Immature natural killer cell (primary cell): ENCODE data around the gene DAB2. TPM values are rescaled to one million over a fixed set of nuclear protein-coding genes. Genes with fewer than 3 reads are reported as not detected.
A peak's percentile ranks its signal among the peaks of the same experiment; 100 is the strongest.
"Not testable (repeated sequence)": the region's sequence is repeated elsewhere in the genome, so short reads cannot be mapped to it uniquely, and the experiment has no call there.

Source experiments
- DNase-seq, 3 donors: peaks; one replicate each; pipeline ENCODE4 v3.0.0; 2022; ENCODE audit warnings: mixed read lengths in 1 of 3
- H3K27ac Mint-ChIP-seq, 6 donors: one replicate each; pipeline ENCODE4 v1.8.0; 2020; ENCODE audit warnings: mixed read lengths in 6 of 6, mild to moderate bottlenecking in 5 of 6, inconsistent platforms in 4 of 6, moderate library complexity in 3 of 6
- H3K27me3 Mint-ChIP-seq, 3 donors: one replicate each; pipeline ENCODE4 v1.8.0; 2020 to 2021; ENCODE audit warnings: low read depth in 3 of 3, mild to moderate bottlenecking in 3 of 3, mixed read lengths in 3 of 3, moderate library complexity in 3 of 3, inconsistent platforms in 1 of 3
- H3K36me3 Mint-ChIP-seq, 3 donors: one replicate each; pipeline ENCODE4 v1.8.0; 2020; ENCODE audit warnings: mixed read lengths in 3 of 3, inconsistent platforms in 2 of 3, mild to moderate bottlenecking in 2 of 3
- H3K4me1 Mint-ChIP-seq, 2 donors: one replicate each; pipeline ENCODE4 v1.8.0; 2020; ENCODE audit warnings: inconsistent platforms in 2 of 2, mild to moderate bottlenecking in 2 of 2, mixed read lengths in 2 of 2, moderate library complexity in 1 of 2
- H3K4me3 Mint-ChIP-seq, 5 donors: one replicate each; pipeline ENCODE4 v1.8.0; 2020; ENCODE audit warnings: mild to moderate bottlenecking in 5 of 5, mixed read lengths in 5 of 5, inconsistent platforms in 3 of 5, moderate library complexity in 3 of 5
- H3K9me3 Mint-ChIP-seq, 6 donors: one replicate each; pipeline ENCODE4 v1.8.0; 2020; ENCODE audit warnings: mild to moderate bottlenecking in 6 of 6, mixed read lengths in 6 of 6, inconsistent platforms in 4 of 6, moderate library complexity in 3 of 6
- polyA plus RNA-seq, 3 donors: library from polyadenylated mRNA; unstranded; fragments of 300-500 nt; fragmentation: Illumina TruSeq; gene quantifications; one replicate each; pipeline ENCODE4 v1.2.3, GENCODE V29; 2021

DAB2 gene
- polyA plus RNA-seq, 3 donors from 2014 or later: 17.3 to 45.0 (median 20.0) TPM

DNA sequence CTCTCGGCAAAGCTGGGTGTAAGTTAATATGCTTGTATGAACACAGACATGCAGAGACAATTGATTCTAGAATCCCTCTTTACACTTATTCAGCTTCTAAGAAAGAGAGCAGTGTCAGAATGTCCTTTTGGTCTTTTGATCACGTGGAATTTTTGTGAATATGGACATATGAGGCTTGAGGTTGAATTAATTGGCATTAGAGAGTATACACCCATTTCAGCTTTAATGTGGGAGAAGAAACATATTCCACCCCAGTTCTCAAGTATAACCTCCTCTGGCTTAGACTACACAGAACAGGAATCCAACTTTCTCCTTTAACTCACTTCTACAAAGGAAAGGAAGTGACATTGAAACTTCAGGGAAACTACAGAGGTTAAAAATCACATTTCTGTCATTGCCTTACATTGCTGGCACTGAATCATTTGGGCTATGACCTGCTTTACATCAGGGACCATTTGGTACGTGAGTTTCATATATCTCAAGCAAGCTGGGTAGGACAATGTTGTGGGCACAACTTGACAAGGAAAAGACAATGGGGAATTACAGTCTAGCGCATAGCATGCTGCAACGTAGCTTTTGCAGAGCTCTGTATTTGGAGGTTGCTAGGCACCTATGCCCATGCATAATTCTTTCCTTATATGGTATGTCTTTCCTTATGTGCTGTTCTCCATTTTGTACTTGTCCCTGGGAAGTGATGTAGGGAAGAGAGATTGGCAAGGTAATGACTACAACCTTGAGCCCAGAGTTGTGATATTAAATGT is 19.5 kb downstream of the DAB2 start:
- Mint-ChIP-seq H3K4me1 (peaks cover 55 to 61% of the 10 kb centered on the region in 2 donors), H3K4me3 (no peak overlapping the region)
- DNase-seq: no peak

DNA sequence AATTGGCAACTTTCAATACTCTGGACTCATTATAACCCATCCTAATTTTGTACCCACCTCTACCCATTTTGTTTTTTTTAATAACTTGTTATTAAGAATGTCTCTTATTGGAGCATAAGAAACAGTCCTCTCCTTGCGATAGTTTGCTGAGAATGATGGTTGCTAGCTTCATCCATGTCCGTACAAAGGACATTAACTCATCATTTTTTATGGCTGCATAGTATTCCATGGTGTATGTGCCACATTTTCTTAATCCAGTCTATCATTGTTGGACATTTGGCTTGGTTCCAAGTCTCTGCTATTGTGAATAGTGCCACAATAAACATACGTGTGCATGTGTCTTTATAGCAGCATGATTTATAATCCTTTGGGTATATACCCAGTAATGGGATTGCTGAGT is 21.0 kb downstream of the DAB2 start:
- Mint-ChIP-seq H3K4me1 (peaks cover 63 to 64% of the 10 kb centered on the region in 2 donors), H3K27ac (peak overlapping the region in 3 of 6 donors; percentile 65 to 89 (median 84)), H3K36me3 (peaks cover 7 to 14% (median 7%) of the 10 kb centered on the region in 3 donors)
- H3K9me3 Mint-ChIP-seq, H3K27me3 Mint-ChIP-seq, H3K4me3 Mint-ChIP-seq, DNase-seq: not testable (repeated sequence)

More for the DNA sequence above, 19.5 kb downstream of the DAB2 start:
- peak overlapping the region in 2 of 6 donors; percentile 6 to 29 for H3K27ac Mint-ChIP-seq
- H3K27me3 Mint-ChIP-seq: peaks cover 0 to 1% (median 0%) of the 10 kb centered on the region in 3 donors
- peaks cover 7 to 20% (median 10%) of the 10 kb centered on the region in 3 donors for H3K36me3 Mint-ChIP-seq
- no peaks in the 10 kb centered on the region for H3K9me3 Mint-ChIP-seq

DNA sequence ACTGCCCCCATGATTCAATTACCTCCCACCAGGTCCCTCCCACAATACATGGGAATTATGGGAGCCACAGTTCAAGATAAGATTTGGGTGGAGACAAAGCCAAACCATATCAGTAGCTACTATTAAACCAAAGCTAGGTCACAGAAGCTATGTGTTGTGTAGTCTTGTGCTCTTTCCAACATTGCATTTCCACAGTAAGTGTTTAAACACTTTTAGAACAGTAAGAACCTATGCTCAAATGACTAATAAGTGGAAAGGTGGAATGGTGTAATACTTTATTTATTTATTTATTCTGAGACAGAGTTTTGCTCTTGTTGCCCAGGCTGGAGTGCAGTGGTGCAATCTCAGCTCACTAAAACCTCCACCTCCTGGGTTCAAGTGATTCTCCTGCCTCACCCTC is 22.6 kb downstream of the DAB2 start:
- Mint-ChIP-seq H3K27ac (peak overlapping the region; percentile 33 to 89 (median 83)), H3K4me3 (peak overlapping the region in 4 of 5 donors; percentile 6 to 52 (median 23)), H3K4me1 (peaks cover 68 to 78% of the 10 kb centered on the region in 2 donors), H3K36me3 (peaks cover 0 to 20% (median 12%) of the 10 kb centered on the region in 3 donors)
- H3K27me3 Mint-ChIP-seq, DNase-seq, H3K9me3 Mint-ChIP-seq: not testable (repeated sequence)

DNA sequence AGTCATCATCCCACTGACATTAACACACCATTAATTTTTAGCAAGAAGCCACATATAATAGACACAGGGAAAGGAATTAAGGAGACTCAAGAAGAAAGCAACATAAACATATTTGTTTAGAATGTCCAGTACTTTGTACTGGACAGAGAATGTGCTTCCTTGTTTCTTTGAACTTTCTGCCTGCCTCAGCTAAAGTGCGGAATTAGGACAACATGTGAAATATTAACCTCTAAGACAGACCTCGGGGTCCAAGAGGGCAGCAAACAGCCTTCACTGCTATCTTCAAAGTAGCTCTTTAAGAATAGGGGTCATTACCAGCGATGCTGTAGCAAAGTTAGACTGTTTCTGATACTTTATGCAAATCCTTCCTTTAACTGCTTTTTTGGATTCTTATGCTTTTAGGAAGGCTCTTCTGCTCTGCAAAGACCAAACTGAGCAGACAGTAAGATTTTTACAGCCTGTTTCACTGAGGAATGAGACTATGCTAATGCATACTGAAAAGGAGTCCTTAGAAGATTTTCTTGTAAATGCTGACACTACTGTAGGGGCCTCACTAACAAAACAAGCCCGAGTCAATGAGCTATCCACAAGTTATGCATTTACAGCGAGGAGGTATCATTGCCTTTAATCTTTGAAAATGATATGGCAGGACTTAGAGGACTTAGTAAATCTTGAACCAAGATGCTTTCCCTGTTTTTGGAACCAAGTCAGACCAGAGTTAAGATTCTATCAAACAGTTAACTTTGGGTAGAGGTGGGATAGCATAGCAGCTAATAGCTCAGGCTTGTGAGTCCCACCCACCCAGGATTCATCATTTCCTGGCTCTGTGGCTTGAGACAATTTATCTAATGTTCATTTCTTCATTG is 23.8 kb downstream of the DAB2 start:
- Mint-ChIP-seq H3K36me3 (peaks cover 0 to 19% (median 10%) of the 10 kb centered on the region in 3 donors), H3K9me3 (no peaks in the 10 kb centered on the region), H3K27me3 (no peaks in the 10 kb centered on the region), H3K4me3 (peak overlapping the region; percentile 39 to 73 (median 71)), H3K4me1 (peaks cover 75 to 86% of the 10 kb centered on the region in 2 donors), H3K27ac (peak overlapping the region; percentile 86 to 94 (median 90))
- DNase-seq: no peak

DNA sequence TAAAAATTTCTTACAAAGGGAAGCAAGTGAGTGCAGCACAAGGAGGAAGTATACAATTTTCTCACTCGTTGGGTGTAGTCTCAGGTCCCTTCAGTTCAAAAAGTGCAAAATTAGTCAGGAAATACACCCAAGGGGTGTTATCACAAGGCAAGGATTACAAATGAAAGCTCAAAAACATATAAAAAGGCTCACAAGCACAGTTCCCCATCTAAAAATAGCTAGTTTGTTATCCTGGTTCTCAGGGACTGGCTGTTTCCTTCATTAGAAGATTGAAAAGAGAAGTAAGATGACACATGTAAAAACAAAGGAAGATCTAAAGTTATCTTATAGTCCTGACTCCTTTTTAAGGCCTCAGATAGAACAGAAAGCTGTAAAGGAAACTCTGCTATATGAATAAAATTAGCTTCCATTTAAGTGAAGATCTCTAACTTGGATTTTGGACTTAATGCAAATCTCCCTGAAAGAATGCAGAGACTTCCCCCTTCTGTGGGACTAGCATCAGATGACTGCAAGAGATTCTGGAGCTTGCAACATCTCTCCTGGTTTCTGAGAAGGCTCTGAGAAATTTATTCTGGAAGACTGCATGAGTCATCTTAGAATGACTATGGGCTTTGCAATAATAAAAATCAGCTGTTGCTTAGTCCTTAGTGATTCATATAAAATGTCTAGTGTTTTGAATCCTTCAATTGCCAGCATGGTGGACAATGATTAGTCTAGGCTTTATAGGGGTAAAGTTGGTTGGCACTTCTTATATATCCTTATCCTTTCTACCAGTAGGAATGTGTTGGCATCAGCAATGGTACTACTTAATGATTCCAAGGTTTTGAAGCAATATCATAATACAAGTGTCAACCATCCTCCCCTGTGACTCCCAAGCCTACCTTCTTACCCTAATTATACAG is 25.4 kb downstream of the DAB2 start:
- peak overlapping the region; percentile 71 to 85 (median 72) for H3K4me3 Mint-ChIP-seq
- H3K27ac Mint-ChIP-seq: peak overlapping the region; percentile 86 to 94 (median 90)
- H3K27me3 Mint-ChIP-seq: no peaks in the 10 kb centered on the region
- no peaks in the 10 kb centered on the region for H3K9me3 Mint-ChIP-seq
- peaks cover 86% of the 10 kb centered on the region in 2 donors for H3K4me1 Mint-ChIP-seq
- peaks cover 0 to 16% (median 8%) of the 10 kb centered on the region in 3 donors for H3K36me3 Mint-ChIP-seq
- peak; percentile 20 to 42 (median 24) for DNase-seq

DNA sequence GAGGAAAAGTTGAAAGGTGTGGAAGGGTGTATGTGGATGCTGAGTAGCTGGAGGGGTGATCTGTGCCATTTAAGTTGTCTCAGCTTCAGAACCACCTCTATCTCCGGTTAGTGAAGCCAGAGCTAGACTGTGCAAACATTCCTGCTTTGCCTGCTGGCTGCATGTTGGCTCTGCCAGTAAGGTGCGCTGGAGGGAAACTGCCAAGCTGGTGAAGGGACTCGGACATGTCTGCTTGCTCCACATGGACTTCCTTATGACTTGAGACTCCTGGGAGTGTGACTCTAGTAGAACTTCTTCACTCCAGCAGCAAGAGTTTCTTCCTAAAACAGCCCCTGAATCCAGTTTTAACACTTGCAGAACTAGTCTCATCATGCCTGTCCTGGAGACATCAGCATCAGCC is 27.9 kb downstream of the DAB2 start:
- no peaks in the 10 kb centered on the region for H3K9me3 Mint-ChIP-seq
- no peak overlapping the region for H3K4me3 Mint-ChIP-seq
- H3K27ac Mint-ChIP-seq: peak overlapping the region; percentile 1 to 57 (median 27)
- H3K36me3 Mint-ChIP-seq: peaks cover 13 to 28% (median 22%) of the 10 kb centered on the region in 3 donors
- H3K4me1 Mint-ChIP-seq: peaks cover 65% of the 10 kb centered on the region in 2 donors
- DNase-seq: no peak
- no peaks in the 10 kb centered on the region for H3K27me3 Mint-ChIP-seq

DNA sequence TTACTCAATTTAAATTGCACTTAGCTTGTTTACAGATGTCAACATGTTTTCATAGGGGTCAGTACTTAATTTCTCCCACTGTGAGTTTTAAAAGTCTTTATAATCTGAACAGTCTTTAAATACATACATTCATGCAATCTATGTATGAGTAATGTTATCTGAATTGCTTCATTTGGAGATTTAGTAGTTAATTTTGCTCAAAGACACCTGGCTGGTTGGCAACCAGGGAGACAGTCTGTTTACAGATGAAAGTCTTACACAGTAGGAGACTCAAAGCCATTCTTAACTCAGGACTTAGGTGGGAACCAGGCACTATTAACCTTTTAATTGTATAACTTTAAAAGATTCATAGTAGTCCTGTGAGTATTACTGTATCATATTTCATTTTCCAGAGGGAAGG is 29.3 kb downstream of the DAB2 start:
- Mint-ChIP-seq H3K36me3 (peaks cover 19 to 39% (median 35%) of the 10 kb centered on the region in 3 donors), H3K9me3 (no peaks in the 10 kb centered on the region)

DNA sequence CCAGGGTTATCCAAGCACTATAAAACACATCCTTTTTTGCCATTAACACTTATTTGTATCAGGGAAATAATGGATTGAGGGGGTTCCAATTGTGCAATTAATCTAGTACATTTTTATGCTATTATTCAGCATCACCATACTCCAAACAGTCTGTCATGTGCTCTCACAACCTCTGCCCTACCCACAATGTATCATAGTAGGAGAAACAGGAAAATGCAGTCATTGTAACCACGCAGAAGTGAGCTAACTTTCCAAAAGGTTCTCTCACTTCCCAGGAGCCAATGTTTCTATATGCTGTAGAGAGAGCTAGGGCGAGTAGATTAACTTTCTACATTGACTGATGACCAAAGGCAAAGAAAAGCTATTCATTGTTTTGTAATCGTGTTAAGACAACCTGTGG is 29.8 kb downstream of the DAB2 start:
- Mint-ChIP-seq H3K9me3 (no peaks in the 10 kb centered on the region), H3K27ac (peak overlapping the region in 3 of 6 donors; percentile 10 to 19 (median 17)), H3K4me3 (no peak overlapping the region), H3K27me3 (no peaks in the 10 kb centered on the region), H3K4me1 (peaks cover 46 to 48% of the 10 kb centered on the region in 2 donors), H3K36me3 (peaks cover 19 to 44% (median 40%) of the 10 kb centered on the region in 3 donors)
- no peak for DNase-seq

More for the DNA sequence above, 29.3 kb downstream of the DAB2 start:
- no peak for DNase-seq
- peak overlapping the region in 3 of 6 donors; percentile 10 to 49 (median 29) for H3K27ac Mint-ChIP-seq
- H3K4me1 Mint-ChIP-seq: peaks cover 52 to 53% of the 10 kb centered on the region in 2 donors
- H3K27me3 Mint-ChIP-seq: no peaks in the 10 kb centered on the region
- H3K4me3 Mint-ChIP-seq: no peak overlapping the region

DNA sequence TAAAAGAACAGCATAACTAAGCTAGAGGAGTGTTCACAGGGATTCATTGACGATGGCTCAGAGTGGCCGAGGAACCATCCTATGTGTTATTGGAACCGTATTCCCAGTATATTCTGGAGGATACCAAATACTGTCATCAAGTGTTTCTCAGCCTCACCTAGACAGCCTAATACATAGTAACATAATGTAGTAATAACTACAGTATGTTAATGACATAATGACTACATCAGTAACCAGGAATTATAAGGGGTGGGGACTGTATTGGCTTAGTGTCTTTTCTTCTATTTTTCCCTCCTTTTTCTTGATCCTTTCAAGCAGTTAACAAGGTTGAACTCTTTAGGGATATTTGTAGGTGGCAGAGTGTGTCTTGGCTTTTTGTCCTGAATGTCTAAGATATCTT is 33.8 kb downstream of the DAB2 start:
- Mint-ChIP-seq H3K4me1 (peaks cover 10 to 11% of the 10 kb centered on the region in 2 donors), H3K9me3 (no peaks in the 10 kb centered on the region), H3K27ac (no peak overlapping the region), H3K27me3 (no peaks in the 10 kb centered on the region), H3K4me3 (no peak overlapping the region), H3K36me3 (peaks cover 19 to 44% (median 38%) of the 10 kb centered on the region in 3 donors)
- no peak for DNase-seq

DNA sequence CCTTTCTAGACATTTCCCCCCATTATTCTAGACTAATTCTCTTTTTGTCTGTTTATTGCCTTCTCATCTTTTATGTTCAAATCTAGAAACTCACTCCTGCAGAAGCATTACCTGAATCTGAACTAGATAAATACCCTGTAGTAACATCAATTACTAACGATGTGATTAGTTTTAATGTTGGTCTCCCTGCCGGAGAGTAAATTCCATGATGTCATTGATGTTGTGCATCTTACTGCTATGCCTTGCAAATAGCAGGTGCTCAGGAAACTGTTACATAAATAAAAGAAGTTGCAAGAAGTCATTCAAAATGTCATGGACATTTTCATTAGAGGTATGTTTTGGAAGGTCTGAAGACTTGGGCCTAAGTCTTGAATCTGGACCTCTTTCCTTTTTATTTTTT is 37.5 kb downstream of the DAB2 start:
- no peak overlapping the region for H3K4me3 Mint-ChIP-seq
- no peaks in the 10 kb centered on the region for H3K9me3 Mint-ChIP-seq
- H3K27ac Mint-ChIP-seq: peak overlapping the region in 1 of 6 donors; percentile 30
- peaks cover 13 to 53% (median 36%) of the 10 kb centered on the region in 3 donors for H3K36me3 Mint-ChIP-seq
- H3K27me3 Mint-ChIP-seq: no peaks in the 10 kb centered on the region
- no peak for DNase-seq
- H3K4me1 Mint-ChIP-seq: peaks cover 8 to 18% of the 10 kb centered on the region in 2 donors

DNA sequence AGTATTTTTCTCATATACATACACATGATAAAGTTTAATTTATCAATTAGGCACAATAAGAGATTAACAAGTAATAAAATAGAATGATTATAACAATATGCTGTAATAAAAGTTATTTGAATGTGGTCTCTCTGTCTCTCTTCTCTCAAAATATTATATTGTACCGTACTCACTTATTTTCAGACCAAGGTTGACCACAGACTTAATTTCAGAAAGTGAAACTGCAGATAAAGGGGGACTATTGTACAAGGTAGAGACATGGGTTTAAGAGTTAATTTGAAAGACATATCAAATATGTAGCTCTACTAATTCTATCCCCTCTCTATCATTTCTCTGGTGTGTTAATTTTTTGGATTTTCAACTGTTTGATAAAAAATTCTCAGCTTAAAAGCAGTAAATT is 40.5 kb downstream of the DAB2 start:
- Mint-ChIP-seq H3K4me1 (peaks cover 13 to 28% of the 10 kb centered on the region in 2 donors), H3K4me3 (peak overlapping the region in 1 of 5 donors; percentile 44), H3K36me3 (peaks cover 8 to 53% (median 27%) of the 10 kb centered on the region in 3 donors), H3K27me3 (peaks cover 0 to 2% (median 0%) of the 10 kb centered on the region in 3 donors), H3K27ac (peak overlapping the region in 4 of 6 donors; percentile 20 to 64 (median 42)), H3K9me3 (no peaks in the 10 kb centered on the region)
- DNase-seq: no peak

DNA sequence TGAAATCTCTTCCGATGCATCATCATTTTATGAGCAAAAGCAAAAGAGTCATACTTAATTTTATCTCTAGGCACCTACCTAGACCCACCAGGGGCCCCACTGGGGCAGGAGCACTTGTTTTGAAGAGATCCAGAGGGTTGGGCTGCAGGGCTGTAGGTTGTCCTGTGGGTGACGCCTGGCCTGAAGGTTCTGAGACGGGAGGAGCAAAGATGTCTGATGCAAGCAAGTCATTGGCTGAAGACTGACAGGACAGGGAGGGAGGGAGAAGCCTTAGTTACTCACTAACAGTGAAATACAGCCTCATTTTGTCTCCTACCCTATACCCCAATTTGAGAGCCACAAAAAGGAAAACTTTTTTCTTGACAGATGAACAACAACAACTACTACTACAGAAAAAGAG is 43.4 kb downstream of the DAB2 start:
- DNase-seq: no peak
- no peak overlapping the region for H3K4me3 Mint-ChIP-seq
- peaks cover 8 to 51% (median 31%) of the 10 kb centered on the region in 3 donors for H3K36me3 Mint-ChIP-seq
- H3K4me1 Mint-ChIP-seq: peaks cover 13 to 30% of the 10 kb centered on the region in 2 donors
- peak overlapping the region in 3 of 6 donors; percentile 0 to 80 (median 7) for H3K27ac Mint-ChIP-seq
- H3K9me3 Mint-ChIP-seq: no peaks in the 10 kb centered on the region
- peaks cover 0 to 2% (median 0%) of the 10 kb centered on the region in 3 donors for H3K27me3 Mint-ChIP-seq

DNA sequence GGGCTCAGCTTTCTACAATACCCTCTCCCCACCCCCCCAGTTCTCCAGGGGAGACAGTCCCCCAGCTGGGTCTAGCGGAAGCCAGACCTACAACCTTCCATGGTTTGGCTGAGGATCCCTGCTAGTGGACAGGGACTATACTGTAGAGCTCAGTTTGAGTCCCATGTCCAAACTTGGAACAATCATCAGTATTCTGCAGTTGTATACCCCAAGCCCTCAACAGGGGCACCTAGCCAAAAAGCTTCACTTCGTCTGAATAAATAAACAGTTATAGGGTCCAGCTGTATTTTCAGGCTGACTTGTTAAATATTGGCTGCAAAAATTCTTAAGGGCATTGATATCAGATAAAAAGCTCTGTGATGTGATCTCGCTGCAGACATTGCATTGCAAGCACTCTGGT is 45.1 kb downstream of the DAB2 start:
- Mint-ChIP-seq H3K27me3 (peaks cover 0 to 2% (median 0%) of the 10 kb centered on the region in 3 donors), H3K4me3 (no peak overlapping the region), H3K4me1 (peaks cover 12 to 30% of the 10 kb centered on the region in 2 donors), H3K9me3 (no peaks in the 10 kb centered on the region), H3K36me3 (peaks cover 8 to 50% (median 35%) of the 10 kb centered on the region in 3 donors), H3K27ac (peak overlapping the region in 2 of 6 donors; percentile 33 to 63)
- DNase-seq: no peak
